HepG2 (cell line): ENCODE results near the gene CSNK1G1. TPM values are rescaled to one million over a fixed set of nuclear protein-coding genes. Genes with fewer than 3 reads are reported as not detected.

Experiments
- ARHGAP35 ChIP-seq: sonication (generic); formaldehyde crosslinking; IDR thresholded peaks from 2 replicates; pipeline ENCODE4 v1.9.0; 2022; ENCODE audit warnings: mild to moderate bottlenecking, inconsistent platforms, moderate library complexity, missing genetic modification reagents, borderline replicate concordance
- ARID2 ChIP-seq: sonication (generic); formaldehyde crosslinking; IDR thresholded peaks from 2 replicates; pipeline ENCODE4 v1.8.1; 2022; ENCODE audit warnings: mild to moderate bottlenecking, missing genetic modification reagents, borderline replicate concordance
- EED ChIP-seq: sonication (generic); formaldehyde crosslinking; IDR thresholded peaks from 2 replicates; pipeline ENCODE4 v1.5.0; 2020; ENCODE audit warnings: mild to moderate bottlenecking, missing genetic modification reagents
- FOXA3 ChIP-seq: IDR thresholded peaks from 2 replicates; pipeline ENCODE4 v1.6.1; 2016; ENCODE audit warnings: missing genetic modification reagents, missing compliant biosample characterization
- GPN1 ChIP-seq: sonication (generic); formaldehyde crosslinking; IDR thresholded peaks from 2 replicates; pipeline ENCODE4 v1.5.1; 2020; ENCODE audit warnings: missing genetic modification reagents, borderline replicate concordance
- JDP2 ChIP-seq: sonication (generic); formaldehyde crosslinking; IDR thresholded peaks from 2 replicates; pipeline ENCODE4 v1.8.1; 2022; ENCODE audit warnings: missing genetic modification reagents, borderline replicate concordance
- KDM3A ChIP-seq: IDR thresholded peaks from 2 replicates; pipeline ENCODE4 v1.6.1; 2018; ENCODE audit warnings: low read depth, missing compliant biosample characterization
- KLF11 ChIP-seq: IDR thresholded peaks from 2 replicates; pipeline ENCODE4 v1.6.1; 2016; ENCODE audit warnings: missing compliant biosample characterization
- KMT2B ChIP-seq: IDR thresholded peaks from 2 replicates; pipeline ENCODE4 v1.6.1; 2016; ENCODE audit warnings: missing genetic modification reagents, missing compliant biosample characterization
- LCORL ChIP-seq, 2 experiments: fragments of 450-650 bp in 1 of 2; sonication (generic) in 1 of 2; formaldehyde crosslinking in 1 of 2; IDR thresholded peaks; 2 replicates each; pipeline versions ENCODE4 v1.5.0 to v1.6.1; 2017 to 2020; ENCODE audit warnings: antibody characterized with exemption in 1 of 2, missing genetic modification reagents in 1 of 2
- NRL ChIP-seq: sonication (generic); formaldehyde crosslinking; IDR thresholded peaks from 2 replicates; pipeline ENCODE4 v1.5.0; 2020; ENCODE audit warnings: missing genetic modification reagents, mild to moderate bottlenecking, moderate library complexity, borderline replicate concordance
- SIX4 ChIP-seq: sonication (generic); formaldehyde crosslinking; IDR thresholded peaks from 2 replicates; pipeline ENCODE4 v1.4.0; 2020; ENCODE audit warnings: missing genetic modification reagents
- SMYD3 ChIP-seq: sonication (generic); formaldehyde crosslinking; IDR thresholded peaks from 2 replicates; pipeline ENCODE4 v1.8.1; 2023; ENCODE audit warnings: mild to moderate bottlenecking, missing genetic modification reagents
- SSRP1 ChIP-seq: IDR thresholded peaks from 2 replicates; pipeline ENCODE4 v1.6.1; 2016; ENCODE audit warnings: control low read depth
- TFE3 ChIP-seq: IDR thresholded peaks from 2 replicates; pipeline ENCODE4 v1.6.1; 2016
- XBP1 ChIP-seq: sonication (generic); formaldehyde crosslinking; IDR thresholded peaks from 2 replicates; pipeline ENCODE4 v1.5.0; 2020; ENCODE audit warnings: missing genetic modification reagents
- ZBTB2 ChIP-seq: sonication (generic); formaldehyde crosslinking; IDR thresholded peaks from 2 replicates; pipeline ENCODE4 v1.8.0; 2022; ENCODE audit warnings: low read depth, missing genetic modification reagents
- ZC3H13 ChIP-seq: sonication (generic); formaldehyde crosslinking; IDR thresholded peaks from 2 replicates; pipeline ENCODE4 v1.8.1; 2023; ENCODE audit warnings: mild to moderate bottlenecking, missing genetic modification reagents, moderate library complexity
- ZNF143 ChIP-seq: sonication (generic); formaldehyde crosslinking; IDR thresholded peaks from 2 replicates; pipeline ENCODE4 v1.4.0; 2020; ENCODE audit warnings: missing genetic modification reagents
- ZNF207 ChIP-seq: fragments of 450-650 bp; IDR thresholded peaks from 2 replicates; pipeline ENCODE4 v1.6.1; 2016; ENCODE audit warnings: antibody characterized with exemption, borderline replicate concordance
- ZNF296 ChIP-seq: sonication (generic); formaldehyde crosslinking; conservative IDR thresholded peaks from 2 replicates; pipeline ENCODE4 v1.5.0; 2020; ENCODE audit warnings: mild to moderate bottlenecking, missing genetic modification reagents
- ZNF33B ChIP-seq: sonication (generic); formaldehyde crosslinking; IDR thresholded peaks from 2 replicates; pipeline ENCODE4 v1.5.1; 2020; ENCODE audit warnings: mild to moderate bottlenecking, missing genetic modification reagents
- ZNF501 ChIP-seq: sonication (generic); formaldehyde crosslinking; IDR thresholded peaks from 2 replicates; pipeline ENCODE4 v1.5.1; 2020; ENCODE audit warnings: mild to moderate bottlenecking, moderate library complexity, missing genetic modification reagents
- ZNF563 ChIP-seq: sonication (generic); formaldehyde crosslinking; IDR thresholded peaks from 2 replicates; pipeline ENCODE4 v1.8.0; 2022; ENCODE audit warnings: mild to moderate bottlenecking, moderate library complexity, missing genetic modification reagents
- ZNF781 ChIP-seq: sonication (generic); formaldehyde crosslinking; IDR thresholded peaks from 2 replicates; pipeline ENCODE4 v1.5.1; 2020; ENCODE audit warnings: borderline replicate concordance, mild to moderate bottlenecking, missing genetic modification reagents; ENCODE audit errors: not compliant biosample characterization
- polyA plus RNA-seq, 8 experiments: library from polyadenylated mRNA; depleted of rRNA in 3 of 8; stranded (reverse) in 7 of 8; unstranded in 1 of 8; fragments of >200 nt; fragmentation: Illumina TruSeq in 4 of 8; extraction: Trizol in 4 of 8; gene quantifications; 2 replicates each; pipeline versions ENCODE4 v1.2.1 to v1.2.3, GENCODE V29; 2011 to 2016; ENCODE audit warnings: low read depth in 4 of 8, missing spikeins in 1 of 8, mixed read lengths in 1 of 8; ENCODE audit not compliant: insufficient read depth in 1 of 8
- total RNA-seq, 5 experiments: library from RNA; depleted of rRNA; stranded (reverse); fragments of >200 nt; fragmentation: Illumina TruSeq; extraction: Trizol; gene quantifications; 2 replicates each; pipeline ENCODE4 v1.2.3, GENCODE V29; 2016; ENCODE audit warnings: low read depth in 1 of 5
- TF ChIP-seq, protein P1 (sequence below): sonication (generic); formaldehyde crosslinking; IDR thresholded peaks from 2 replicates; pipeline ENCODE4 v1.4.0; 2020; ENCODE audit warnings: mild to moderate bottlenecking, missing genetic modification reagents
- TF ChIP-seq, protein P2 (sequence below): sonication (generic); formaldehyde crosslinking; IDR thresholded peaks from 2 replicates; pipeline ENCODE4 v1.8.1; 2023; ENCODE audit warnings: missing genetic modification reagents, mild to moderate bottlenecking, borderline replicate concordance

Gene CSNK1G1
- total and polyA plus RNA-seq, 2 of the 13 experiments (the other 11 are each of a cell fraction or from before 2014, with no cell fraction given) = 8.5 to 12.6 TPM

DNA sequence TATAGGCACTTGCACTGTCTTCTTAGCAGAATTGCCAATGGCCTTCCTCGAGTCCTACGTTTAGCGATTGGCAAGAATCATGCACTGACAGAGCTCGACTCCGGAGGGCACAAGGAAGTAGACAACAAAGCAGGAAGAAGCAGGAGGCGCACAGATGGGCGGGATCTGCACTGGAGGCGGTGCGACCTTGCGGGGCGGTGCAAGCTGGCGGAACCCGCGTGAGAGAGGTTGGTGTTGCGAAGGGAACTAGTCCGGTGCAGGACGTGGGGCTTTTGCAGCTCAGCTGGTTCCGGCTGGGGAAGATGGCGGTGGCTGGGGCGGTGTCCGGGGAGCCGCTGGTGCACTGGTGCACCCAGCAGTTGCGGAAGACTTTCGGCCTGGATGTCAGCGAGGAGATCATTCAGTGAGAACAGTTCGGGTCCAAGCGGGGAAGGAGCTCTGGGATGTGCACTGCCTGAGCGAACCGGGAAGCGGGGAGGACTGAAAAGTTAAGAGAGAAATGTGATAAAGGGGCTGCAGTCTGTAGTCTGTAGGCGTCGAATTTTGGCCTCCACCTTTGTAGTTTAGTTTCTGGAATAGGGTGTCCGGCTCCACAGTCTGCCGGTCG, 31.7 kb upstream of the CSNK1G1 start, which contains the start of gene TRIP4 (continued):
- TF ChIP-seq ZNF563 (CRISPR knock-in tag) = peak; percentile 73; the same call in 1 of the 2 replicates
- TF ChIP-seq EED (CRISPR knock-in tag) = no peak; the same call in 1 of the 2 replicates
- peak; percentile 85 for TF ChIP-seq FOXA3 (CRISPR knock-in tag)
- TF ChIP-seq, protein P1, sequence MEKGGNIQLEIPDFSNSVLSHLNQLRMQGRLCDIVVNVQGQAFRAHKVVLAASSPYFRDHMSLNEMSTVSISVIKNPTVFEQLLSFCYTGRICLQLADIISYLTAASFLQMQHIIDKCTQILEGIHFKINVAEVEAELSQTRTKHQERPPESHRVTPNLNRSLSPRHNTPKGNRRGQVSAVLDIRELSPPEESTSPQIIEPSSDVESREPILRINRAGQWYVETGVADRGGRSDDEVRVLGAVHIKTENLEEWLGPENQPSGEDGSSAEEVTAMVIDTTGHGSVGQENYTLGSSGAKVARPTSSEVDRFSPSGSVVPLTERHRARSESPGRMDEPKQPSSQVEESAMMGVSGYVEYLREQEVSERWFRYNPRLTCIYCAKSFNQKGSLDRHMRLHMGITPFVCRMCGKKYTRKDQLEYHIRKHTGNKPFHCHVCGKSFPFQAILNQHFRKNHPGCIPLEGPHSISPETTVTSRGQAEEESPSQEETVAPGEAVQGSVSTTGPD (CRISPR knock-in tag) = no peak; the same call in 1 of the 2 replicates
- peak; percentile 71; the same call in 1 of the 2 replicates for TF ChIP-seq ZNF33B (CRISPR knock-in tag)
- TF ChIP-seq XBP1 (CRISPR knock-in tag) = peak; percentile 80; the same call in 1 of the 2 replicates
- peak; percentile 69; the same call in 1 of the 2 replicates for TF ChIP-seq SIX4 (CRISPR knock-in tag)
- peak; percentile 89 for TF ChIP-seq ZBTB2 (CRISPR knock-in tag)
- peak; percentile 98 for TF ChIP-seq ARHGAP35 (CRISPR knock-in tag)
- peak; percentile 84; the same call in 1 of the 2 replicates for TF ChIP-seq ZNF296 (CRISPR knock-in tag)
- peak; percentile 84 for TF ChIP-seq ZNF781 (CRISPR knock-in tag)
- TF ChIP-seq SMYD3 (CRISPR knock-in tag) = peak; percentile 34; the same call in 1 of the 2 replicates
- TF ChIP-seq, protein P2, sequence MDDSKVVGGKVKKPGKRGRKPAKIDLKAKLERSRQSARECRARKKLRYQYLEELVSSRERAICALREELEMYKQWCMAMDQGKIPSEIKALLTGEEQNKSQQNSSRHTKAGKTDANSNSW (CRISPR knock-in tag) = 0 out of 2 replicates have a peak, but pooled peaks have one; percentile 57
- TF ChIP-seq GPN1 (CRISPR knock-in tag) = 0 out of 2 replicates have a peak, but pooled peaks have one; percentile 54
- TF ChIP-seq KMT2B (CRISPR knock-in tag) = peak; percentile 99
- TF ChIP-seq JDP2 = no peak
- peak; percentile 51; the same call in 1 of the 2 replicates for TF ChIP-seq TFE3 (CRISPR knock-in tag)
- TF ChIP-seq ZNF207 = no peak
- peak; percentile 98 for TF ChIP-seq KDM3A
- TF ChIP-seq NRL (CRISPR knock-in tag) = peak; percentile 97
- peak; percentile 95 for TF ChIP-seq ZNF501 (CRISPR knock-in tag)
- peak; percentile 93 for TF ChIP-seq ZC3H13 (CRISPR knock-in tag)
- TF ChIP-seq KLF11 (CRISPR knock-in tag) = 0 out of 2 replicates have a peak, but pooled peaks have one; percentile 81
- TF ChIP-seq LCORL (IDR thresholded peaks at IDR 0.05) = no peak
- TF ChIP-seq LCORL (CRISPR knock-in tag; IDR thresholded peaks at IDR 0.05) = peak; percentile 90
- TF ChIP-seq ZNF143 (CRISPR knock-in tag) = peak; percentile 81
- no peak for TF ChIP-seq ARID2 (CRISPR knock-in tag)
- peak; percentile 92 for TF ChIP-seq SSRP1 (CRISPR knock-in tag)
